DMS 273 treated with DMSO at 0.1 percent for 48 hours (cell line): Measurements from ENCODE around the gene UBE2K.
"Not testable (repeated sequence)": the region's sequence is repeated elsewhere in the genome, so short reads cannot be mapped to it uniquely, and the experiment has no call there.

Experiments
- DNase-seq: peaks from one replicate; lab custom pipeline; 2025; lab: John Stamatoyannopoulos, UW

UBE2K gene

GRCh38 chr4:39697740-39698423, at the start of gene UBE2K:
UBE2K (plus strand) TSS chr4:39698136; CDS start chr4:39698328, 192 bp downstream.
- DNase-seq: no peak

DNA sequence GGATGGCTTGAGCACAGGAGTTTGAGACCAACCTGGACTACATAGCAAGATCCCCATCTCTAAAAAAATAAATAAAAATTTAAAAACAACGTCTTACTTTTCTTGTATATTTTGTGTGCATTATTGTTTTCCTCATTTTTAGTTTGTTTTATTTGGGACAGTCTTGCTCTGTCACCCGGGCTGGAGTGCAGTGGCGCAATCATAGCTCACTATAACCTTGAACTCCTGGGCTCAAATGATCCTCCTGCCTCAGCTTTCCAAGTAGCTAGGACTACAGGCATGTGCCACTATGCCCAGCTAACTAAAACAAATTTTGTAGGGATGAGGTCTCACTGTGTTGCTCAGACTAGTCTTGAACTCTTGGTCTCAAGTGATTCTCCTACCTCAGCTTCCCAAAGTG, 49.7 kb upstream of the UBE2K start:
- no peak for DNase-seq

- no peak for DNase-seq
Observed at GRCh38 chr4:39648827-39649558, 48.9 kb upstream of the UBE2K start.

- no peak for DNase-seq
Observed at GRCh38 chr4:39649639-39650265, 48.2 kb upstream of the UBE2K start.

- not testable (repeated sequence) for DNase-seq
Observed at GRCh38 chr4:39651586-39651985, 46.4 kb upstream of the UBE2K start.

- DNase-seq: no peak
Observed at GRCh38 chr4:39655211-39655610, 42.7 kb upstream of the UBE2K start.

- no peak for DNase-seq
Observed at GRCh38 chr4:39655876-39656275, 42.1 kb upstream of the UBE2K start.

DNA sequence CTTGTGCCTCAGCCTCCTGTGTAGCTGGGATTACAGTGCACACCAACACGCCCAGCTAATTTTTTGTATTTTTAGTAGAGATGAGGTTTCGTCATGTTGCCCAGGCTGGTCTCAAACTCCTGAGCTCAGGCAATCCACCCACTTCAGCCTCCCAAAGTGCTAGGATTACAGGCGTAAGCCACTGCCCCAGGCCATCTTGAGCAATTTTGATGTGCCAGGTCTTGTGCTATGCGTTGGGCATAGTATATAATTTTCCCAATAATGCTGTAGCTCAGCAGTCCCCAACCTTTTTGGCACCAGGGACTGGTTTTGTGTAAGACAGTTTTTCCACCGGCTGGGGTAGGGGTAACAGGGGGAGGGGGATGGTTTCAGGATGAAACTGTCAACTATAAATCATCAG, 41.3 kb upstream of the UBE2K start:
- DNase-seq: not testable (repeated sequence)

DNA sequence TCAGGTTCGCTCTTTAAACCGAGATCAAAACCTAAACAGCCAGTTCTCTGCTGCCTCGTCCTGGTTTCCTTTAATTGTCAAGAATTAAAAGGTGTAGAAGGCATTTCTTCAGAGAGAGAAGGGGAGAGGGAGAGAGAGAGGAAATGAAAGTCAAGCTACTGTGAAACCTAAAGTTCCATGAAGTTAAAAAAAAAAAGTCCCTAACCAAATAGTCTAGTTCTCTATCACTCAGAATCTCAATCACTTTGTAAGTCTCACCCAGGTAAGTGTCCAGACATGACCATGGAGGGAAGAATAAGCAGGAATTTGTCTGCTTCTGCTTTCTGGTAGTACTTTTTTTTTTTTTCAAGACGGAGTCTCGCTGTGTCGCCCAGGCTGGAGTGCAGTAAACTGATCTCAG, 40.5 kb upstream of the UBE2K start:
- no peak for DNase-seq

DNA sequence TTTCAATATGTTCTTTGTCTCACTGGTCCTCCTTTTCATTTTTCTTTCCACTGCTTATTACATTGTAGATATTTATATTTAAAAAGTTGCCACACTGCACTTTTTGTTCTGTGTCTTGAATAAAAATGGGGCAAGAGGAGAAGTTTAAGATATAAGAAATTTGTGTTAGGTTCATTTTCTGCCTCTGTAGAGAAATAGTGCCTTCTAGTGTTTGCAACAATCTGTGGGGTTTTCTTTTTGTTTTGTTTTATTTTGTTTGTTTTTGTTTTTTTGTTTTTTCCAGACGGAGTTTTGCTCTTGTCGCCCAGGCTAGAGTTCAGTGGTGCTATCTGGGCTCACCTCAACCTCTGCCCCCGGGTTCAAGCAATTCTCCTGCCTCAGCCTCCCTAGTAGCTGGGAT, 39.2 kb upstream of the UBE2K start:
- DNase-seq: no peak

DNA sequence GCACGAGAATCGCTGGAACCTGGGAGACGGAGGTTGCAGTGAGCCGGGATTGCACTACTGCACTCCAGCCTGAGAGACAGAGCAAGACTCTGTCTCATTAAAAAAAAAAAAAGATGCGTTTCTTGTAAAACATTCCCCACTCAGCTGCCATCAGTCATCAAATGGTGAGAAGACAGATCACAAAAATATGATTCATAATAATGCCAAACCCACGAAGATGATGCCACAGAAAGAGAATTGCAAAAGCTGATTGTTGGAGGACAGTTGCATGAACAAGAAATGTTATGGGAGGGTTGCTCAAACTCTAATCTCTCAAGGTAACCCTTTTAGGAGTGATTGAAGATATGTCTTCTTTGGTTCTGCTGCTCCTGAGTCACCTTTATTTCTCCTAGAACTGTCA, 37.9 kb upstream of the UBE2K start:
- DNase-seq: no peak

DNA sequence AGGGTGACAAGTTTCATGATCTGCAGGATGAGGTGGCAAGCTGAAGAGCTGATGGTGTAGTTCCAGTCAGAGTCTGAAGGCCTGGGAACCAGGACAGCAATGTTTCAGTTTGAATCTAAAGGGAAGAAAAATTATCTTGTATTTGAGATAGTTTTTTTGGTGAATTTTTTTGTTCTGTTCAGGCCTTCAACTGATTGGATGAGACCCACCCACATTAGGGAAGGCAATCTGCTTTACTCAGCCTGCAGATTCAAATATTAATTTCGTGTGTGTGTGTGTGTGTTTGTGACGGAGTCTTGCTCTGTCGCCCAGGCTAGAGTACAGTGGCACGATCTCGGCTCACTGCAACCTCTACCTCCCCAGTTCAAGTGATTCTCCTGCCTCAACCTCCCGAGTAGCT, 37.2 kb upstream of the UBE2K start:
- DNase-seq: no peak

GRCh38 chr4:39662683-39663082, 35.3 kb upstream of the UBE2K start:
- no peak for DNase-seq

- DNase-seq: no peak
Observed at GRCh38 chr4:39664828-39665731, 32.9 kb upstream of the UBE2K start.

GRCh38 chr4:39667706-39668105, 30.2 kb upstream of the UBE2K start:
- no peak for DNase-seq

- DNase-seq: no peak
Observed at GRCh38 chr4:39668887-39669286, 29.0 kb upstream of the UBE2K start.

GRCh38 chr4:39670296-39670695, 27.6 kb upstream of the UBE2K start:
- not testable (repeated sequence) for DNase-seq

DNA sequence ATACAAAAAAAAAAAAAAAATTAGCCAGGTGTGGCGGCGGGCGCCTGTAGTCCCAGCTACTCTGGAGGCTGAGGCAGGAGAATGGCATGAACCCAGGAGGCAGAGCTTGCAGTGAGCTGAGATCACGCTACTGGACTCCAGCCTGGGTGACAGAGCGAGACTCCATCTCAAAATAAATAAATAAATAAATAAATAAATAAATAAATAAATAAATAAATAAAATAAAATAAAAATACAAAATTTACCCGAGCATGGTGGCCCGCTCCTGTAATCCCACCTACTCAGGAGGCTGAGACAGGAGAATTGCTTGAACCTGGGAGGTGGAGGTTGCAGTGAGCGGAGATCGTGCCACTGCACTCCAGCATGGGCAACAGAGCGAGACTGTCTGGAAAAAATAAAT, 22.3 kb upstream of the UBE2K start:
- not testable (repeated sequence) for DNase-seq

GRCh38 chr4:39681003-39681402, 16.9 kb upstream of the UBE2K start:
- not testable (repeated sequence) for DNase-seq

DNA sequence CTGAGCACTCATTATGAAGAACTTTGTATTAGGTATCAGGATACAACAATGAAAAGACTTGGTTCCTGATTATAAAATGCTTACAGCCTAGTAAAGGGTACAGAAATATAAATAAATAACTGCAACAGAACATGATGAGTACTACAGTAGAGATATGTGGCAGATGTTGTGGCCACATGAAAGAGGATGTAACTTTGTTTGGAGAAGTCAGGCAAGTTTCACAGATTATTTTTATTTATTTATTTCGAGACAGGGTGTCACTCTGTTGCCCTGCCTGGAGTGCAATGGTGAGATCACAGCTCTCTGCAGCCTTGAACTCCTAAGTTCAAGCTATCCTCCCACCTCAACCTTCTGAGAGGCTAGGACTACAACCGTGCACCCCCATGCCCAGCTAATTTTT, 15.8 kb upstream of the UBE2K start:
- no peak for DNase-seq

DNA sequence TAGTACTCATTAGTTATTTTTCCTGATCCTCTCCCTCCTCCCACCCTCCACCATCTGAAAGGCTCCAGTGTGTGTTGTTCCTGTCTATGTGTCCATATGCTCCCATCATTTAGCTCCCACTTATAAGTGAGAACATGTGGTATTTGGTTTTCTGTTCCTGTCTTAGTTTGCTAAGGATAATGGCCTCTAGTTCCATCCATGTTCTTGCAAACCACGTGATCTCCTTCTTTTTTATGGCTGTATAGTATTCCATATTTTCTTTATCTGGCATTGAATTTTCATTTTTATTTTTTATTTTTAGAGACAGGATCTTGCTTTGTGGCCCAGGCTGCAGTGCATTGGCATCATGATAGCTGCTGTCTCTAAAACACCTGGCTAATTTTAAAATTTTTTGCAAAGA, 11.9 kb upstream of the UBE2K start:
- no peak for DNase-seq

DNA sequence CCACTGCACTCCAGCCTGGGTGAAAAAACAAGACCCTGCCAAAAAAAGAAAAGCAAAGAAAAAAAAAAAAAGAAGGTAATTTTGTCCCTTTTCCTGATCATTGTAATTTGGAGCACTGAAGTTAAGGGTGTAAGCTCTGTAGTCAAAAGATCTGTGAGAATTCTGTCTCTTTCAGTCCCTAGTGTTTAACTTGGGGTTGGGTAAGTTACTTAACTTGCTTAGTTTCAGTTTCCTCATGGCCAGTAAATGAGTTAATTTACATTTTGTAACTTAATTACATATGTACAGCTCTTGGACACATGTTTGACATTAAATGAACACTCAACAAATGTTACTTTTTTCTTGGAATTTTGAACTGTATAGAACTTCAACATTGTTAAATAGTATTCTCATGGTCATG, 10.9 kb upstream of the UBE2K start:
- no peak for DNase-seq
